MM.1S (cell line): ENCODE measurements around the gene ATXN1.

ENCODE experiments used
- CTCF ChIP-seq: fragments of 300-600 bp; sonication (generic); IDR thresholded peaks from 2 replicates; pipeline ENCODE4 v1.5.1; 2016; ENCODE audit warnings: antibody characterized with exemption, low read length, mixed read lengths
- EZH2phosphoT487 ChIP-seq: fragments of 300-600 bp; sonication (generic); IDR thresholded peaks from 2 replicates; pipeline ENCODE4 v1.6.1; 2018; ENCODE audit warnings: antibody characterized with exemption, low read length

- TF ChIP-seq EZH2phosphoT487, result no peak
- peak; percentile 69 for TF ChIP-seq CTCF
Measured at GRCh38 chr6:16511040-16511660, 250.1 kb downstream of the ATXN1 start.
